GM18873 (cell line): ENCODE data around the gene PLCB4.

Experiments
- ATAC-seq: cut with Tn5 transposase; IDR thresholded peaks from one replicate; pipeline ENCODE4 v1.9.1; 2021; ENCODE audit warnings: mild to moderate bottlenecking, moderate library complexity, moderate number of reproducible peaks; ENCODE audit not compliant: unreplicated experiment, low FRiP score

PLCB4 gene

DNA sequence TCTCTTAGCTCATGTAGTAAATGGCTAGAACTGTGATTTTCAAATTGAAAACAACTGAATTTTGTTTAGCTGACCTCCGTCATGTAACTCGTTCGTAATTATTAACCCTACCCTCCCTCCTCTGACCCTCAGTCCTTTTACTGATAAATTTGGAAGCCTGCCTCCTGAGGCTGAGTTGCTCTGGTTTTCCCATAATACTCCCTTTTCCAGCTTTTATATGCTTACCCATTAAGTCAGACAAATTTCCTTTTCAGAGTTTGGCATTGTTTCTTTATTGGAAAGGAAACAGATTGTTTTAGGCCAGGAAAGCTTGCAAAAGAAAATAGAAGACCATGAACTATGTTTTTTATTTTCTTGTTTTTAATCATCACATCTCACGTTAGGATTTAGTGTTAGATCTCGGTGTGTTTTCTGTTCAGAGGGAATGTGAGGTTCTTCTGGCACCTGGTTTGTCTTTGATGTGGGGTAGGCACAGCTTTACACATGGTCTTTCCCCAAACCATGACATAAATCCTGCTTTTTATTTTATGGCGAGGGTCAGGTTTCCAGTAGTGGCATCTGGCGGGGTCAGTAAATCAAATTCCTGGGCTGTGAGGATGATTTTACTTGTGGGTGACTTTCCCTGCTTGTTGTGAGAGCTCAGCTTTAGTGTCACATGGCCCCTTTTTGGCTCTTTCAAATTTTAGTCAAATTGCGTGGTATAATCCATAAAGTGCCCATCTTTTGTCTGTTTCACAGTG lies 24.5 kb downstream of the PLCB4 start:
- no peak for ATAC-seq

DNA sequence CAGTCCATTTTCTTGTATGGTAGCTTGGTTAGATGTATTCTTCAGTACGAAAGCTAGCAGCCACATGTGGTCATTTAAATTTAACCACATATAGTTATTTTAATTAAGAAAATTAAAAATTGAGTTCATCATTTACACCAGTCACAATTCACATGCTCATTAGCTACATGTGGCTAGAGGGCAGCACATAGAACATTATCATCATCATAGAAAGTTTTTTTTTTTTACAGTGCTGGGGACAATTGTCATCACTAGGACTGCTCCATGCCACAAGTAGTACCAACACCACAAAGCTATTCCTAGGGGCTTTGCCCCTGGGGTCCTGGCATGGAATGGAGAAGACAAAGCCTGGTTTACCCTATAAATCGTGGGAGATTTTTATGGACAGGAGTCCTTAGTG lies 30.5 kb downstream of the PLCB4 start:
- no peak for ATAC-seq

DNA sequence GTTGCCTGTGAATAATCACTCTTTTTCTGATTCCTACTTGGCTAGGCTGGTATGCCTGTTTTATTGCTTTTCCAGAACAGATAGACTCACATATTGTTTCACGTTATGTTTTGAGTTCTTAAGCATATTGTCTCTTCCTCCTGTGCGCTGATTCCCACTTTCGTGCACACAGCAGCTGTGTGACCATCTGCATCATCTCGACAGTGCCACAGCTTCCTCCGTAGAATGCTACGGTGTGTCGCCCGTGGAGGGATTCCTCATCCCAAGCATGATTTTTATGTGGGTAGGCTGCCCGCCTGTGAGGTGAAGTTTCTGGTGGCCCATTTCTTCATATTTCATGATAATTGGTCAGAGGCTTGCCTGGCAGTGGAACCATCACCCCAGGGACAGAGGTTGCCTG lies 31.8 kb downstream of the PLCB4 start:
- ATAC-seq: no peak

DNA sequence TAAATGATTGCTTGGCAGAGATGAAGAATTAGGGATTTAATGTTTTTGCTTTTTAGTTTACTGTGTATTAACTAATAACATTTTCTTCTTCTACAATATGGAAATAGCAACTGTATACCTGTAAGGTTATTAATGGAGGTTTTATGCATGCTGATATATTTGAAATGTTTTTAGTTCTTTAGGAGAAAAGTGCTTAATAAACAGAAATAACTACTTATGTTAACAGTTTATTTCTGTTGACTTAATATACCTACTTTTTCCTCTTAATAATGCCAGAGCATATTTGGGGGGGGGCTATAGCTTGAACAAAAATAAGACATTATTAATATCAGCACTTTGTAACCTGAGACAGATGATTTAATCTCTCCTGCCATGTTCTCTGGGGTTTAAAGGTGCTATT lies 33.6 kb downstream of the PLCB4 start:
- ATAC-seq: no peak

DNA sequence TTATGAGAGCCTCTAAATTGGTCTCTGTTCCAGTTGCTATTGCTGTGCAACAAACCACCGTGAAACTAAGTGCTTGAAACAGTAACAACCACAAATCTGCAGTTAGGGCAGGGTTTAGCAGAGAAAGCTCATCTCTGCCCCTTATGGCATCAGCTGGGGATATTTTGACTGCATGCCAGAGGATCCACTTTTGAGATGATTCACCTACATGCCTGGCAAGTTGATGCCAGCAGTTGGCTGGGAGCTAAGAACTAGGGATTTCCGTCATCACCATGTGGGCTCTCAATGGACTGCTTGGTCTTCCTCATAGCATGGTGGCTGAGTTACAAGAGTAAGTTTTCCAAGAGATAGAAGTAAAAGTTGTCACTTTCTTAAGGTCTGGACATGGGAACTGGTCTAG lies 35.1 kb downstream of the PLCB4 start:
- no peak for ATAC-seq

DNA sequence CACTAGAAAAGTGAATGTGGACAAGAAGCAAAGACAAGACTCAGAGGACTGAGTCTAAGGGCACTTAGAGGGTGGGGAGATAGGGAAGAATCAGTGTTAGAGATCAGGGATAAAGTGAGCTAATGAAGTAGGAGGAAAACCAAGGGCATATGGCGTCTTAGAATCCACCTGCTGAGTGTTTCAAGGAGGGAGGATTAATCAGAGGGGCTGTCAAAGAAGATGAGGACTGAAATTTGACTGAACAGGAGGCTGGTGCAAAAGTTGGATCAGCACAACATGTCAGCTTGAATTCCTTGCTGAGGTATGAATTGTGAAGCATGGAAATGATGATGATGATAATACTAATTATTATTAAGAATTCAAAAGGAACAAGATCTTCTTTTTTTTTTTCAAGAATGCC lies 39.4 kb downstream of the PLCB4 start:
- no peak for ATAC-seq

DNA sequence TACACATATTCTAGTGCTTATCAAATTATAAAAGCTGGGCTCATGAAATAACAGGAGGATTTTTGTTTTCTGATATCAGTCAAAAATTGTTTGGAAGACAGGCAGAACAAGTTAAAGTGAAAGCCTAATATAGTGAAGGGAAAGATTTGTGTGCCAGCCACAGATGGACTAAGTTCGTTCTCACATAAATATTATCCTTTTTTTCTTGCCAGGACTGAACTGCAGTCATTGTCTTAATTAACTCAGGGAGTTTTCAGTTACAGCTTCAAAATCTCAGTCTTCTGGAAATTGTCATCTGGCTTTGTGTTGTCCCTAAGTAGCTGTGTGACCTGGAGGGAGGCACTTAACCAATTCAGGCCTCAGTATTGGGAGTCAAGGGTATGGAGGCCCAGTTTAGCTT lies 40.7 kb downstream of the PLCB4 start:
- ATAC-seq: no peak

DNA sequence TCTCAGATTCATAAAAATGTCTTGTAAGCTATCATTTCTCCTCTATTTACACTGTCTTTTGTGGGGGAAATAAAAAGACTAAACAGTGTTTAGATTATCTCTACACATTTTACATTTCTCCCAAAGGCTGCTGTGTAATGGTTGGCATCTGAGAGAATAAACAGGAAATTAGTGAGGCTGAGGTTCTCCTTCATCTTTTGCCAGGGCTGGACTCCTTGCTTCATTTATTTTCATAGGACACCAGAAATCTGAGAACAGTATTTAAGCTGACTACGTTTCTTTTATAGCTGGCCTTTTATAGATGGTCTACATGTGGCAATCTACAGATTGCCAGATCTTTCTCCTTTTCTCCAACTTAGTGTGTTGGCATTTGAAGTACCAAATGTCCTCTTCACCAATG lies 41.5 kb downstream of the PLCB4 start:
- no peak for ATAC-seq

DNA sequence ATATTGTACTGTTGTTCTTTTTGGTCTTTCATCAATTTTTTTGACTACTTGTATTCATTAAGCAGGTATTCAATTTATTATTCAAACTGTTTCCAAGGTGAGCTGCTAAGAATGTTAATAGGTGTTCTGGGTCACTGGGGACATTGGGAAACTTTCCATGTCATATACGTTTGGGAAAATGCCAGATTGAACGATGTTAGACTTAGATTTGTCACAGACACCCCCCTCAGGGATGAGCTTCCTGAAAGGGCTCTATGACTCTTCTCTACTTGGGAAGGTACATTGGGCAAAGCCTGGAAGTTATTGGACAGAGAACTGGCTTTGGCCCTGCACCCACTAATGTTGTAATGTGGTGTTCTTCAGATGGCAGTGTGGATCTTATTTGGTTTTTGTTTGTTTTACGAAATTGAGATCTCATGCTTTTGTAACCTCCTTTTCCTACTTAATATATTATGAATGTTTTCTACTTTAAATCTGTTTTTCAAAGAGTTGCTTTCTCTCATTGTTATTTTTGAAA lies 42.1 kb downstream of the PLCB4 start:
- ATAC-seq: no peak

DNA sequence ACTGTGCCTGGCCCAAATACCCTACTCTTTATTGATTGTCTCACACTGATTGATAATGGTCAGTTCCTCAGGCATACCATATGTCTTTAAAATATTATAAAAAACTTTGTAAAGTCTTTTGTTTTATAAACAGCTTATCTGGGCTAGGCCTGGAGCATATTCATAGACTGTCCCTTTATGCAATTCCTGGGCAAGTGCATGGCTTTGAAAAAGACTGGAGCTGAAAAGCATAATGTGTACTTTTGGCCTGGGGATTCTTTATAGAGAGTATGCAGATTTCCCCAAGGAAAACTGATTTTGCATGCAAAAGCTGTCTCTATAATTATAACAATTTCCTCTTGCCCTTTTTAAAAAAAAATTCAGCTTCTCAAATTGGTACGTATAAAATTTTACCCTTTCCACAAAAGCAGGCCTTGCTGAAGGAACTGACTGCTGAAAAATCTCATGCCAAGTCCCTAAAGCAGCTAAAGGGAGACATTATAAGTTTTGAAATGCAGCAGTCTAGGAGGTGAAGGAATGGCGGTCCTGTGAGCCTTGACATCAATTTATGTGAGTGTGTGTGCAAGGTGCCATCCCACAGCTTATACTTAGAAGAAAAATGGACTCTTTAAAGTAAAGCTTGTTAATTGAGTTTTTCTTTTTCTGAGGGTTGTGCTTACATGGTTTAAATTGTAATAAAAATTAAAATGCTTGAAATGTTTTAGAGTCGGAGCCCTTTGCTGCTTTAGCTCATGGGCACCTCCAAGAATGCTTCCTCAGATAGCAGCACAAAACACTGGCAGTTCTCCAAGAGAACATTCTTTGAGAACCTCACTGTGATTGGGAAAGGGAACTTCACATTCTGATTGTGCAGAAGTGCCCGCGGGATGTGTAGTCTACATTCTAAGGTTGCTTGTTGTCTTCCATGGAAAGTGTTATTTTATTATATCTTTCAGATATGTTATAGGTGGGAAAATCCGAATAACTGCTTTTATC lies 43.9 kb downstream of the PLCB4 start:
- ATAC-seq: no peak

DNA sequence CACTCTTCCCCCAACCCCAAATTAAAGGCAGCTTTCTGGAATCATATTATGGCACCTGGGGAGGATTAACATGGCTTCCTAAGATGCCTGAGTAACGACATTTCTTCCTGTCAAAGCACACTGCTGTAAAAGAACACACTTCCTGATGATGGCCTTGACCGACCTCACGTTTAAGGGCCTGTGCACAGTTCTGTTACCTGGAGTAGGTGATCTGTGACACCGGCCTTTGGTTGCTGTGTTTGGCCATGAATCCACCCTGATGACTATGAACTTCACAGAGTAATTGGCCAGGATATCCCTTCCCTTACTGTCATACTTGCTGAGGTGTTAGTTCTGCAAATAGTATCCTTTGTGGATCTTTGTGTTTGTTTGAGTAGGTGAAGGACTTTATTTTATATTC lies 45.8 kb downstream of the PLCB4 start:
- no peak for ATAC-seq

DNA sequence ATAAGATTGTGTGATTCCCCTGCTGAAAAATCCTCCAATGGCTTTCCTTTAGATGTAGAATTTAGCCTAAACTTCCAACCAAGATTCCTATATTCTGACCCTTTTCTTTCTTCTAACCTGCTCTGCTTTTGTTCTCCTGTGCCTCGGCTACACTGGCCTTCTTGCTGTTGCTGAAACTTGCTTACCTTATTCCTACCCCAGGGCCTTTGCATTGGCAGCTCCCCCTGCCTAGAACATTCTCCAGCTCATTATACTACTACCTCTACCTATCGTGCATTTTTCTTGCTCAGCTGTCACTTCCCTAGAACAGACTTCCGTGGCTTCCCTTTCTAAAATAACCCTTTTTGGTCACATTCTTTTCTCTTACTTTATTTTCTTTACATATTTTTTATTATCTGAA lies 48.7 kb downstream of the PLCB4 start:
- no peak for ATAC-seq

DNA sequence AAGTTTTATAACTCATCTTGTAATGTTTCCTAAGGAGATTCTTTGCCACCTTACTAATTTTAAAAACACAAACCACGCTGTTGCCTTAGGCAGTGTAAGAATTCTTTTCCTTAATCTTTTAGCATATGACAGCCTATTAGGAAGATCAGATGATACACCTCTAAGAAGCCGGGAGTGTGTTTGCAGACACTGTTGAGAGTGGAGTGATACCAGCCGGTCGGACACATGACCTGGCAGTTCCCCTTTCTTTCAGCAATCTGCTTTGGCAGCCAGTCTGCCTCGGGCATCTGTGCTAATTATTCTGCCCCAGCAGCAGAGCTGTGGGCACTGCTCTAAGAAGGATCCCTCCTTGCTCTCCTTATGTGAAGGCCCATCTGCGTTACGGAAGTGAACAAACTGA lies 50.9 kb downstream of the PLCB4 start:
- no peak for ATAC-seq

DNA sequence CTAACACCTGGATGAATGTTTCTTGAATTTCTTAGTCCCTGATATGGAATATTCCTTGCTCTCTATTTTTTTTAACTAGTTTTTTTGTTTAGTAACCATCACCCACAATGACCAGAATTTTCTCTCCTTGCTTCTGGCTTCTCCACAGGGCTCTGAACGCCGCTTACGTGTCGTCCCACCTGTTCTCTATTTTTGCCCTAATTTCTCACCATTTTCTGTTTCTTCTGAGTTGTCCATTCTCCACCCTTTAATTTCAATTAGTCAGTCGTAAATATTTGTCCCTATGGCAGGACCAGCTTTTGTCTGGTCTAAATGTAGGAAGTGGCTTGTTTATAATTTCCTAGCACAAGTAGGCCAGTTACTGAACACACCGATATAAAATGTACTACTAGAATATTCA lies 52.3 kb downstream of the PLCB4 start:
- no peak for ATAC-seq

DNA sequence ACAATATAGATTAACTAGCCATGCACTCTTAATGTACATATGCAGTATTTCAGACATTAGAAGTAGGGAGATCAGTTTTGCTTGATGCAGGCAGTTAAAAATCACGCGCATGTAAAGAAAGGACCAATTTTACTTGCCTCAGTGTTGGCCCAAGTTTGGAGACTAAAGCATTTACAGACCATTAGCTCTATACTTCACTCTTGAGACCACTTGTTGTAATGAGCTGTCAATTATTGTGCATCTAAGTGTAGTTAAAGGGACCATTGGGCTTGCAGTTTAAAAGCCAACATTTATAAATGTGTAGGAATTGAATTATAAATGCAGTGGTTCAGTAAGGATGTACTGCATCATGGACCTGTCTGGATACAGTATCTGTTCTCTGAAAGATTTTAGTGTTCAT lies 53.7 kb downstream of the PLCB4 start:
- no peak for ATAC-seq

DNA sequence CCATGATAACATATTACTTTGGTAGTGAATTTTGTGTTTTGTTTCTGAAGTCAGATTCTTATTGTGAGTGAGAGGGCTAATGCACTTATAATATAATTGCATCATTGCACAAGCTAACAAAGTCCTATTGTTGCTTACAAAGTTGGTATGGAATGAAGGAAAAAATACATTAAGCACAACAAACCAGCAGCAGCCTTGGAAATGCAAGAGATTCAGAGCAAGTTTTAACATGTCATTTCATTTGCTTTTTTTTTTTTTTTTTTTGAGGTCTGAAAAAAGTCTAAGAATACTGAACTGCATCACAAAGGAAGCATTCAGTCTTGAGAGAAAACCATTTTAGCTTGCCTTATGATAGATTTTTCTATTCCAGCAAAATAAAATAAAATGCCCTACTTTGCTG lies 57.6 kb downstream of the PLCB4 start:
- no peak for ATAC-seq

DNA sequence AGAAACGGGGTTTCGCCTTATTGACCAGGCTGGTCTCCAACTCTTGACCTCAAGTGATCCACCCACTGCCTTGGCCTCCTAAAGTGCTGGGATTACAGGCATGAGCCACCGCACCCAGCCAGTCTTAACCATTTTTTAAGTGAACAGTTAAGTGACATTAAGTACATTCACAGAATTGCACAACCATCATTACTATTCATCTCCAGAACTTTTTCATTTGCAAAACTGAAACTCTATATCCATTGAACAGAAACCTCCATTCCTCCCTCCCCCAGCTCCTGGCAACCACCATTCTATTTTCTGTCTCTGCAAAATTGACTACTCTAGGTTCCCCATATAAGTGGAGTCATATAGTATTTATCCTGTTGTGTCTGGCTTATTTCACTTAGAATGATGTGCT lies 59.7 kb downstream of the PLCB4 start:
- no peak for ATAC-seq

DNA sequence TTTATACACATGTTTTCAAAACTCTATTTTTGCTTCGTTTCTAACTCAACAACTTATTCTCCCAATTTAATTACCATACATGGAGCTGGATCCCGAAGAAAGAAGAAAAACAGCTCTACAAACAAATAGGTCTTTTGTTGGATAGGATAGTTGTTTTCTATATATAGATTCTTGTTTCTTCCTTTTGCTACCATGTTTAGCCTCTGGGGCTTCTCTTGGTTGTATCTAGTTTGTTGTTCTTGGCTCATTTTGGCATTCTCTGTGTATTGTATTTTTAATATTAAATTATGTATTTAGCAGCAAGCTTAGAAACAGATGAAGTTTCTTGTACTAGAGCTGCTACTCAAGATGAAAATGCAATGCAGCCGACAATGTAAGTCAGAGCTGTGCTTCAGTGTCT lies 60.9 kb downstream of the PLCB4 start:
- no peak for ATAC-seq

DNA sequence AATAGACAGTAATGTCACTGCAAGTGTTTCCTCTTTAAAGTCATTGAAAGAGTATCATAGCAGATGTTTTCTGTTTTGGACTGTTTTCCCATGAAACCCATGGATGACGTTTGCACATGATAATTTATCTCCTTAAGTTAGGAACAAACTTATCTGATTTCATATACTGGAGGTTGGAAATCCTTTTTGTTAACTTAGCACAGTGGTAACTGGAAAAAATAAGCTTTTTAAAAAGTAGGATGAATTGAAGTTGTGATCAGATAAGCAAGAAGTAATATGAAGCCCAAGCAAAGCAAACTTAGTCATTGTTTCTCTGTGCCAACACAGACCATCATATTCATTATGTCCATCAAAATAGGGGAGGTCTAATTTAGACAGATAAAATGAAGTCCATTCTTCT lies 61.6 kb downstream of the PLCB4 start:
- no peak for ATAC-seq

DNA sequence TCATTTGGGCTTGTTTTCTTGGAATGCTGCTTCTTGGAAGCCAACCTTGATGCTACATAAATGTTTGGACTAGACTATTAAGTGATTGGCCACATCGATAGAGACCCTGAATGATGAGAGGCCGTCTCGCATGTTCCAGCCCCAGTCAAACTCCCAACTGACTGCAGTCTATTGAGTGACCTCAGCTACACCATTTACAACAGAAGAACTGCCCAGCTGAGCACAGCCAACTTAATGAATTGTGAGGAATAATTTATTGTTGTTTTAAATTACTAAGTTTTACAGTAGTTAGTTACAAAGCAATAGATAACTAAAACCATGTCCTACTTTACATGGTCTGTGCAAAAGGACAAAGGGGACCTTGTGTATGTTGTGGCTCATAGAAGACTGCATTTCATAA lies 63.0 kb downstream of the PLCB4 start:
- no peak for ATAC-seq

DNA sequence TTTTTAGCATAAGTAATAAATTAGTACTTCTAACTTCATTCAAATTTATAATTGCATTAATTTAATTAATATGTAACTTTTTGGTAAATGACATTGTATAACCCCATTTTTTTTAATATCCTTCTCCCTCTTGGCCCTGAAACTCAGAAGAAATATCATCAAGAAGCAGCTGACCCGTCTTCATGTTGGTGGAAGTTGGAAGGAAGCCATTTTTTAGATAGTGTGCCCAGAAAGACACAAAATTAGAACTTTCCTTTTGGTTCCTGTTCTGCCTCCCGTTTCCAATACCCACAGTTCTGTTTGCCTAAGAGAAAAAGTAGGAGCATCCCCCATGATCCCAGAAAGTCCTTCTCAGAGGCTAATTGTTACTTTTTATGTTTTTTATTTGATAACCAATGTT lies 65.5 kb downstream of the PLCB4 start:
- no peak for ATAC-seq

DNA sequence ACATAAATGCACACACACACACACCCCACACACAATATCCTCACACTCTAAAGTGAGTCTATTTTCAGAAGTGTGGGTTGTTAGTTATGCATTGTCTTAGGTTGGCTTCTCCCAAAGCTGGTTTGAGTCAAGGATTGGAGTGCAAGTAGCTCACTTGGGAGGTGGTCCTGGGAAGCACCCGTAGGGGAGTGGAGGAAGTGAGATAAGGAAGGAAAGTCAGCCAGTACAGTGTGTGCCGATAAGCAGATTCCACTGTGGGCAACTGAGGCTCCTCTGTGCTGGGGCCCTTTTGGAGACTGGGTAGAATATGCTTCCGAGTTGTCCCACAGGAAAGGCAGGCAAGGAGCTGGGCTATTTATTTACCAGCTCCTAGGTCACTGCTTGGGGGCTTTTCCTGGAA lies 67.2 kb downstream of the PLCB4 start:
- ATAC-seq: no peak
